Bronchial epithelial cell (primary cell): ENCODE data around the gene SCIMP. TPM values are rescaled to one million over a fixed set of nuclear protein-coding genes. Genes with fewer than 3 reads are reported as not detected.

Source experiments
- DNase-seq: peaks from one replicate; pipeline ENCODE4 v3.0.0-alpha.2; 2010; ENCODE audit warnings: low read depth
- FAIRE-seq: peaks from 2 replicates; lab custom pipeline; 2011; peaks lifted over from hg19 to GRCh38; lab: Jason Lieb, UNC
- H3K27me3 ChIP-seq: 2 replicates; pipeline ENCODE4 v1.5.1; 2011; ENCODE audit warnings: low read length; ENCODE audit not compliant: control insufficient read depth, insufficient read depth
- H3K36me3 ChIP-seq: 2 replicates; pipeline ENCODE4 v1.5.1; 2011; ENCODE audit warnings: low read length; ENCODE audit not compliant: control insufficient read depth, insufficient read depth
- H3K4me3 ChIP-seq: 2 replicates; pipeline ENCODE4 v1.5.1; 2011; ENCODE audit warnings: mild to moderate bottlenecking, low read depth, low read length, control low read depth
- CTCF ChIP-seq: IDR thresholded peaks from 2 replicates; pipeline ENCODE4 v1.5.1; 2011; ENCODE audit warnings: mild to moderate bottlenecking, moderate library complexity, low read length, control low read depth, inconsistent platforms; ENCODE audit not compliant: insufficient read depth, severe bottlenecking
- total RNA-seq: library from RNA; depleted of rRNA; stranded (reverse); fragments of >200 nt; gene quantifications from 2 replicates; pipeline ENCODE4 v1.2.1, GENCODE V29; 2014

The SCIMP gene
- total RNA-seq, 1 donor from 2014 or later = not detected

GRCh38 chr17:5272322-5272721, 37.7 kb upstream of the SCIMP start:
- H3K27me3 ChIP-seq = no peaks in the 10 kb centered on the region
- FAIRE-seq = no peak
- TF ChIP-seq CTCF = no peak
- no peaks in the 10 kb centered on the region for H3K36me3 ChIP-seq
- H3K4me3 ChIP-seq = no peak overlapping the region
- peak; percentile 50 for DNase-seq

DNA sequence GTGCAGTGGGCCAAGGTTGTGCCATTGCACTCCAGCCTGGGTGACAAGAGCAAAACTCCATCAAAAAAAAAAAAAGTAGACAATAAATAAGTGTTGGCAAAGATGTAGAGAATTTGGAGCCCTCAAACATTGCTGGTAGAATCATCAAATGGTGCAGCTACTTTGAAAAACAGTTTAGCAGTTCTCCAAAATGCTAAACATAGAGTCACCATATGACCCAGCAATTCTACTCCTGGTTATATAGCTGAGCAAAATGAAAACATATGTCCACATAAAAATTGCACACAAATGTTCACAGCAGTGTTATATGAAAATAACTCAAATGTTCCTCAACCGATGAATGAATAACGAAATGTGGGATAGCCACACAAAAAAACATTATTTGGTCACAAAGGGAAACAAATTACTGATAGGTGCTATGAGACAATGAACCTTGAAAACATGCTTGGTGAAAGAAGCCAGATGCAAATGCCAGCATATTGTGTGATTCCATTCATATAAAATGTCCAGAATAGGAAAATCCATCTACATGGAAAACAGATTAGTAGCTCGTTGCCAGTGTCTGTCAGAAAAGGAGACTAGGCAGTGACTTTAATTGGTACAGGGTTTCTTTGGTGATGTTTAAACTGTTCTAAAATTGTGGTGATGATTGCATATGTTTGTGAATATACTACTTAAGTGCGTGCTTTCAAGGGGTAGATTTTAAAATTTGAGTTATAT, 34.7 kb upstream of the SCIMP start:
- FAIRE-seq (no peak), DNase-seq (no peak)
- H3K27me3 ChIP-seq = no peaks in the 10 kb centered on the region

GRCh38 chr17:5264893-5265292, 30.2 kb upstream of the SCIMP start:
- TF ChIP-seq CTCF = no peak

More for the DNA sequence above, 34.7 kb upstream of the SCIMP start:
- H3K36me3 ChIP-seq = no peaks in the 10 kb centered on the region
- H3K4me3 ChIP-seq = no peak overlapping the region
- TF ChIP-seq CTCF = no peak

DNA sequence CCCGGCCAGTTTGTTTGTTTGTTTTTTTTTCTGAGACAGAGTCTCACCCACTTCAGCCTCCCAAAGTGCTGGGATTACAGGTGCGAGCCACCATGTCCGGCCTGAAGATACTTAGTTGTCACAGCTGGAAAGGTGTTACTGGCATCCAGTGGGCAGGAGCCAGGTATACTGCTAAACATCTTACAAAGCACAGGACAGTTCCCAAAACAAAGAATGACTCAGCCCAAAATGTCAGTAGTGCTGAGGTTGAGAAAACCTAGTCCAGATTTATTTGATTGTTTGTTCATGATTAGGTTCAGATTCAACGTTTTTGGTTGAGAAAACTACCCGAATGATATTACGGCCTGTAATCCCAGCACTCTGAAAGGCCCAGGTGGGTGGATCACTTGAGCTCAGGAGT, 28.8 kb upstream of the SCIMP start:
- H3K4me3 ChIP-seq = no peak overlapping the region
- no peak for DNase-seq
- no peak for TF ChIP-seq CTCF
- no peaks in the 10 kb centered on the region for H3K36me3 ChIP-seq
- FAIRE-seq = no peak
- H3K27me3 ChIP-seq = no peaks in the 10 kb centered on the region

More at GRCh38 chr17:5264893-5265292, 30.2 kb upstream of the SCIMP start:
- no peaks in the 10 kb centered on the region for H3K36me3 ChIP-seq
- DNase-seq (no peak), FAIRE-seq (no peak)
- no peaks in the 10 kb centered on the region for H3K27me3 ChIP-seq
- H3K4me3 ChIP-seq = no peak overlapping the region

GRCh38 chr17:5262416-5262991, 27.8 kb upstream of the SCIMP start:
- DNase-seq (no peak), FAIRE-seq (no peak)
- no peaks in the 10 kb centered on the region for H3K27me3 ChIP-seq
- no peak overlapping the region for H3K4me3 ChIP-seq
- no peaks in the 10 kb centered on the region for H3K36me3 ChIP-seq
- TF ChIP-seq CTCF = no peak

DNA sequence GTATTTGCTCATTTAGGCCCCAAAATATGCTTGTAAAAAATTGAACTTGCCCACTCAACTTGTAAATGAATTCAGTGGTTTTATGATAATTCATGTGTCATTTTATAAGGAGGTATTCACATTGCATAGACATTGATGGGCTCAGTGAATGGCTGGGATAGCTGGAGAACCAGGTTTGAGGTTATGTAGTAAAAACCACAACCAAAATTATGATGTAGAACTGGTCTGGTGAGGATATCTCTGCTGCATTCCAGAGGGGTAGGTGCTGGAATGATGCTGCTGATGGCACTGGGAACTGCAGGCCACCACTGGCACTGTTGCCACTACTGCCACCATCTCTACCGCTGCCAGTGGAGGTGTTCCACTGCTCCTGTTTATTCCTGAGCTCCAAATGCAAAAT, 25.9 kb upstream of the SCIMP start:
- Histone ChIP-seq H3K27me3 (no peaks in the 10 kb centered on the region), H3K4me3 (no peak overlapping the region), H3K36me3 (no peaks in the 10 kb centered on the region)
- FAIRE-seq = no peak
- DNase-seq = no peak
- no peak for TF ChIP-seq CTCF
